HepG2 (cell line): ENCODE measurements around the gene VAMP2. TPM values are rescaled to one million over a fixed set of nuclear protein-coding genes. Genes with fewer than 3 reads are reported as not detected.

Source experiments
- ATF3 ChIP-seq: sonication (generic); formaldehyde crosslinking; IDR thresholded peaks from 2 replicates; pipeline ENCODE4 v1.4.0; 2020; ENCODE audit warnings: missing genetic modification reagents
- BRD4 ChIP-seq: sonication (generic); formaldehyde crosslinking; IDR thresholded peaks from 2 replicates; pipeline ENCODE4 v1.4.0; 2020; ENCODE audit warnings: missing genetic modification reagents
- CCDC6 ChIP-seq: sonication (generic); formaldehyde crosslinking; IDR thresholded peaks from 2 replicates; pipeline ENCODE4 v1.8.1; 2022; ENCODE audit warnings: mild to moderate bottlenecking, missing genetic modification reagents, moderate library complexity
- ELF1 ChIP-seq: sonication (generic); formaldehyde crosslinking; IDR thresholded peaks from 2 replicates; pipeline ENCODE4 v1.4.0; 2020; ENCODE audit warnings: missing genetic modification reagents
- FOSL1 ChIP-seq: sonication (generic); formaldehyde crosslinking; IDR thresholded peaks from 2 replicates; pipeline ENCODE4 v1.9.0; 2021; ENCODE audit warnings: missing genetic modification reagents, borderline replicate concordance
- FOXO4 ChIP-seq: sonication (generic); formaldehyde crosslinking; conservative IDR thresholded peaks from 2 replicates; pipeline ENCODE4 v1.8.1; 2023; ENCODE audit warnings: missing genetic modification reagents
- GATAD1 ChIP-seq: IDR thresholded peaks from 2 replicates; pipeline ENCODE4 v1.6.1; 2016; ENCODE audit warnings: missing genetic modification reagents, missing compliant biosample characterization
- ISX ChIP-seq: sonication (generic); formaldehyde crosslinking; conservative IDR thresholded peaks from 2 replicates; pipeline ENCODE4 v1.5.0; 2020; ENCODE audit warnings: missing genetic modification reagents
- KAT7 ChIP-seq: IDR thresholded peaks from 2 replicates; pipeline ENCODE4 v1.6.1; 2018; ENCODE audit warnings: borderline replicate concordance, missing compliant biosample characterization
- KLF13 ChIP-seq: sonication (generic); formaldehyde crosslinking; IDR thresholded peaks from 2 replicates; pipeline ENCODE4 v1.4.0; 2020; ENCODE audit warnings: mild to moderate bottlenecking, missing genetic modification reagents
- KLF15 ChIP-seq: sonication (generic); formaldehyde crosslinking; IDR thresholded peaks from 2 replicates; pipeline ENCODE4 v1.8.1; 2023; ENCODE audit warnings: borderline replicate concordance, mild to moderate bottlenecking, inconsistent platforms, missing genetic modification reagents, mixed read lengths
- MTA1 ChIP-seq: sonication (generic); formaldehyde crosslinking; IDR thresholded peaks from 2 replicates; pipeline ENCODE4 v1.4.0; 2020; ENCODE audit warnings: missing genetic modification reagents, mild to moderate bottlenecking, borderline replicate concordance
- NONO ChIP-seq, 2 experiments: fragments of 450-650 bp in 1 of 2; sonication (generic) in 1 of 2; formaldehyde crosslinking in 1 of 2; IDR thresholded peaks in 1 of 2; conservative IDR thresholded peaks in 1 of 2; 2 replicates each; pipeline versions ENCODE4 v1.6.1 to v1.8.0; 2017 to 2022; ENCODE audit warnings: mild to moderate bottlenecking in 1 of 2, missing genetic modification reagents in 1 of 2, moderate library complexity in 1 of 2
- NR0B2 ChIP-seq: sonication (generic); formaldehyde crosslinking; IDR thresholded peaks from 2 replicates; pipeline ENCODE4 v1.4.0; 2020; ENCODE audit warnings: mild to moderate bottlenecking, missing genetic modification reagents
- PAF1 ChIP-seq: IDR thresholded peaks from 2 replicates; pipeline ENCODE4 v1.6.1; 2016; ENCODE audit warnings: missing genetic modification reagents, missing compliant biosample characterization
- RBAK ChIP-seq: sonication (generic); formaldehyde crosslinking; IDR thresholded peaks from 2 replicates; pipeline ENCODE4 v1.5.1; 2020; ENCODE audit warnings: mild to moderate bottlenecking, missing genetic modification reagents
- SP4 ChIP-seq: sonication (generic); formaldehyde crosslinking; IDR thresholded peaks from 2 replicates; pipeline ENCODE4 v1.8.1; 2023; ENCODE audit warnings: mild to moderate bottlenecking, missing genetic modification reagents
- SUZ12 ChIP-seq: fragments of 150-350 bp; IDR thresholded peaks from 2 replicates; pipeline ENCODE4 v1.6.1; 2014; ENCODE audit warnings: low read depth, low read length
- ZFP90 ChIP-seq: sonication (generic); formaldehyde crosslinking; IDR thresholded peaks from 2 replicates; pipeline ENCODE4 v1.8.0; 2022; ENCODE audit warnings: missing genetic modification reagents, mild to moderate bottlenecking, inconsistent platforms, borderline replicate concordance
- ZFX ChIP-seq: sonication (generic); formaldehyde crosslinking; IDR thresholded peaks from 2 replicates; pipeline ENCODE4 v1.4.0; 2020; ENCODE audit warnings: mild to moderate bottlenecking, low read depth, missing genetic modification reagents, moderate library complexity
- ZMAT5 ChIP-seq: sonication (generic); formaldehyde crosslinking; IDR thresholded peaks from 2 replicates; pipeline ENCODE4 v1.5.0; 2020; ENCODE audit warnings: mild to moderate bottlenecking, low read depth, missing genetic modification reagents, borderline replicate concordance
- ZMYM2 ChIP-seq: sonication (generic); formaldehyde crosslinking; IDR thresholded peaks from 2 replicates; pipeline ENCODE4 v1.8.0; 2022; ENCODE audit warnings: mild to moderate bottlenecking, missing genetic modification reagents
- ZNF567 ChIP-seq: sonication (generic); formaldehyde crosslinking; IDR thresholded peaks from 2 replicates; pipeline ENCODE4 v1.8.1; 2023; ENCODE audit warnings: mild to moderate bottlenecking, missing genetic modification reagents, borderline replicate concordance
- ZNF782 ChIP-seq: sonication (generic); formaldehyde crosslinking; IDR thresholded peaks from 2 replicates; pipeline ENCODE4 v1.4.0; 2020; ENCODE audit warnings: missing genetic modification reagents, mild to moderate bottlenecking, borderline replicate concordance
- ZSCAN22 ChIP-seq: sonication (generic); formaldehyde crosslinking; IDR thresholded peaks from 2 replicates; pipeline ENCODE4 v1.4.0; 2020; ENCODE audit warnings: mild to moderate bottlenecking, missing genetic modification reagents
- polyA plus RNA-seq, 8 experiments: library from polyadenylated mRNA; depleted of rRNA in 3 of 8; stranded (reverse) in 7 of 8; unstranded in 1 of 8; fragments of >200 nt; fragmentation: Illumina TruSeq in 4 of 8; extraction: Trizol in 4 of 8; gene quantifications; 2 replicates each; pipeline versions ENCODE4 v1.2.1 to v1.2.3, GENCODE V29; 2011 to 2016; ENCODE audit warnings: low read depth in 4 of 8, missing spikeins in 1 of 8, mixed read lengths in 1 of 8; ENCODE audit not compliant: insufficient read depth in 1 of 8
- total RNA-seq, 5 experiments: library from RNA; depleted of rRNA; stranded (reverse); fragments of >200 nt; fragmentation: Illumina TruSeq; extraction: Trizol; gene quantifications; 2 replicates each; pipeline ENCODE4 v1.2.3, GENCODE V29; 2016; ENCODE audit warnings: low read depth in 1 of 5
- TF ChIP-seq, protein P1 (sequence below): sonication (generic); formaldehyde crosslinking; IDR thresholded peaks from 2 replicates; pipeline ENCODE4 v1.4.0; 2020; ENCODE audit warnings: missing genetic modification reagents
- TF ChIP-seq, protein P2 (sequence below): sonication (generic); formaldehyde crosslinking; IDR thresholded peaks from 2 replicates; pipeline ENCODE4 v1.4.0; 2020; ENCODE audit warnings: mild to moderate bottlenecking, missing genetic modification reagents

The VAMP2 gene
- total and polyA plus RNA-seq, 2 of the 13 experiments (the other 11 are each of a cell fraction or from before 2014, with no cell fraction given) = 3.9 to 17.2 TPM

- TF ChIP-seq ATF3 (CRISPR knock-in tag) = no peak
- TF ChIP-seq ZMYM2 (CRISPR knock-in tag) = 0 out of 2 replicates have a peak, but pooled peaks have one; percentile 31
- TF ChIP-seq NONO (IDR thresholded peaks at IDR 0.05) = no peak
- no peak for TF ChIP-seq NONO (CRISPR knock-in tag; conservative IDR thresholded peaks at IDR 0.05)
- no peak for TF ChIP-seq ZFX (CRISPR knock-in tag)
- no peak for TF ChIP-seq SUZ12
- TF ChIP-seq ISX (CRISPR knock-in tag) = no peak
- TF ChIP-seq RBAK (CRISPR knock-in tag) = no peak
- no peak for TF ChIP-seq KAT7 (CRISPR knock-in tag)
- no peak for TF ChIP-seq NR0B2 (CRISPR knock-in tag)
- TF ChIP-seq ZMAT5 (CRISPR knock-in tag) = no peak
- TF ChIP-seq CCDC6 (CRISPR knock-in tag) = no peak
- no peak for TF ChIP-seq PAF1 (CRISPR knock-in tag)
- TF ChIP-seq, protein P1, sequence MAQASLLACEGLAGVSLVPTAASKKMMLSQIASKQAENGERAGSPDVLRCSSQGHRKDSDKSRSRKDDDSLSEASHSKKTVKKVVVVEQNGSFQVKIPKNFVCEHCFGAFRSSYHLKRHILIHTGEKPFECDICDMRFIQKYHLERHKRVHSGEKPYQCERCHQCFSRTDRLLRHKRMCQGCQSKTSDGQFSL (CRISPR knock-in tag) = no peak
- no peak for TF ChIP-seq BRD4
- TF ChIP-seq ZSCAN22 (CRISPR knock-in tag) = no peak
- TF ChIP-seq, protein P2, sequence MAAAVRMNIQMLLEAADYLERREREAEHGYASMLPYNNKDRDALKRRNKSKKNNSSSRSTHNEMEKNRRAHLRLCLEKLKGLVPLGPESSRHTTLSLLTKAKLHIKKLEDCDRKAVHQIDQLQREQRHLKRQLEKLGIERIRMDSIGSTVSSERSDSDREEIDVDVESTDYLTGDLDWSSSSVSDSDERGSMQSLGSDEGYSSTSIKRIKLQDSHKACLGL (CRISPR knock-in tag) = no peak
- no peak for TF ChIP-seq ZNF567
- no peak for TF ChIP-seq ZFP90 (CRISPR knock-in tag)
- no peak for TF ChIP-seq KLF13 (CRISPR knock-in tag)
- no peak for TF ChIP-seq GATAD1
- no peak for TF ChIP-seq ELF1
- TF ChIP-seq KLF15 (CRISPR knock-in tag) = no peak
- TF ChIP-seq ZNF782 (CRISPR knock-in tag) = no peak
- TF ChIP-seq SP4 (CRISPR knock-in tag) = no peak
- no peak for TF ChIP-seq MTA1 (CRISPR knock-in tag)
- no peak for TF ChIP-seq FOSL1
- TF ChIP-seq FOXO4 (CRISPR knock-in tag) = no peak
Observed at GRCh38 chr17:8210761-8211458, 48.2 kb upstream of the VAMP2 start (continued).
